Fibroblast of peridontal ligament (primary cell): Measurements from ENCODE around the gene LRRC4.

ENCODE experiments used
- DNase-seq: peaks from one replicate; pipeline ENCODE4 v3.0.0-alpha.2; 2010; ENCODE audit errors: extremely low read depth

Gene LRRC4

GRCh38 chr7:128006550-128007302 lies 24.5 kb downstream of the LRRC4 start:
- DNase-seq: no peak

- no peak for DNase-seq
Measured at GRCh38 chr7:128005759-128006159, 25.5 kb downstream of the LRRC4 start.

- no peak for DNase-seq
Measured at GRCh38 chr7:128005117-128005516, 26.1 kb downstream of the LRRC4 start.

GRCh38 chr7:128004623-128005022 lies 26.6 kb downstream of the LRRC4 start:
- no peak for DNase-seq

- DNase-seq: no peak
Measured at GRCh38 chr7:128003787-128004186, 27.4 kb downstream of the LRRC4 start.

GRCh38 chr7:128003167-128003566 lies 28.1 kb downstream of the LRRC4 start:
- DNase-seq: no peak

GRCh38 chr7:128000854-128001265 lies 30.4 kb downstream of the LRRC4 start:
- peak; percentile 14 for DNase-seq

GRCh38 chr7:128000048-128000447 lies 31.2 kb downstream of the LRRC4 start:
- no peak for DNase-seq

GRCh38 chr7:127998671-127999070 lies 32.6 kb downstream of the LRRC4 start:
- DNase-seq: no peak

GRCh38 chr7:127997226-127997922 lies 33.9 kb downstream of the LRRC4 start:
- DNase-seq: peak; percentile 52

GRCh38 chr7:127996253-127997071 lies 34.8 kb downstream of the LRRC4 start:
- no peak for DNase-seq

GRCh38 chr7:127995881-127996215 lies 35.4 kb downstream of the LRRC4 start:
- no peak for DNase-seq

- DNase-seq: peak; percentile 73
Measured at GRCh38 chr7:127995156-127995880, 35.9 kb downstream of the LRRC4 start.

- DNase-seq: no peak
Measured at GRCh38 chr7:127993987-127994386, 37.2 kb downstream of the LRRC4 start.

- no peak for DNase-seq
Measured at GRCh38 chr7:127993317-127993716, 37.9 kb downstream of the LRRC4 start.

GRCh38 chr7:127988751-127989150 lies 42.5 kb downstream of the LRRC4 start:
- DNase-seq: peak; percentile 57

- peak; percentile 35 for DNase-seq
Measured at GRCh38 chr7:127986581-127987521, 44.4 kb downstream of the LRRC4 start.

- no peak for DNase-seq
Measured at GRCh38 chr7:127983804-127984332, 47.4 kb downstream of the LRRC4 start.

- no peak for DNase-seq
Measured at GRCh38 chr7:127981965-127982364, 49.3 kb downstream of the LRRC4 start.

GRCh38 chr7:127980901-127981300 lies 50.3 kb downstream of the LRRC4 start:
- no peak for DNase-seq
